Activated CD8-positive, alpha-beta memory T cell treated with anti-CD3 and anti-CD28 coated beads, Interleukin-2, amount 50 U/mL, for 24 hours (primary cell): ENCODE data around the gene ASZ1.
"Not testable (repeated sequence)": the region's sequence is repeated elsewhere in the genome, so short reads cannot be mapped to it uniquely, and the experiment has no call there.

Source experiments
- DNase-seq: peaks from one replicate; pipeline ENCODE4 v3.0.0-alpha.2; 2020; ENCODE audit errors: extremely low read depth

The ASZ1 gene

GRCh38 chr7:117427258-117427701, at the start of gene ASZ1:
Gene ASZ1 (minus strand): TSS chr7:117427493. CDS start chr7:117427460, 33 bp downstream.
- DNase-seq, result no peak

- no peak for DNase-seq
These were observed 49.4 kb upstream of the ASZ1 start for GRCh38 chr7:117476557-117477215.

- DNase-seq, result no peak
These were observed 45.0 kb upstream of the ASZ1 start for GRCh38 chr7:117472335-117472734.

- no peak for DNase-seq
These were observed 43.5 kb upstream of the ASZ1 start for GRCh38 chr7:117470777-117471176.

GRCh38 chr7:117468174-117468573, 40.9 kb upstream of the ASZ1 start:
- DNase-seq, result no peak

- DNase-seq, result not testable (repeated sequence)
These were observed 33.5 kb upstream of the ASZ1 start for GRCh38 chr7:117460815-117461214.

DNA sequence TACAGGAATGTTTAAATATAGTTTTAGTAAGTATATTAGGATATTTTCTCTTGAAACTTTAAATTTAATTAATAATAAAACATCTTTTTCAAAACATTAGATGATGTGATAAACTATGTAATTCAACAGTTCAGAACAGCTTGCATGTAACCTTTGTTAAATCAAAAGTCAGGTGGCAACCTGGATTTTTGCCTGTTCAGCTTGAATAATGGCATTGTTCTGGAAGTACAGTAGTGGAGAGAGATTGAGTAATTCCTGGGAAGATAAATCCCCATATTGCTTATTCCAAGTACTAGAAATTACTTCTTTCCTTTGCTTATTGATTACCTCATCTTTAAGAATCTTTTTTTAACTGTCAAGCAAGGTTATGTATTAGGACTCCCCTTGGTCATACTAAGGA, 32.4 kb upstream of the ASZ1 start:
- no peak for DNase-seq

DNA sequence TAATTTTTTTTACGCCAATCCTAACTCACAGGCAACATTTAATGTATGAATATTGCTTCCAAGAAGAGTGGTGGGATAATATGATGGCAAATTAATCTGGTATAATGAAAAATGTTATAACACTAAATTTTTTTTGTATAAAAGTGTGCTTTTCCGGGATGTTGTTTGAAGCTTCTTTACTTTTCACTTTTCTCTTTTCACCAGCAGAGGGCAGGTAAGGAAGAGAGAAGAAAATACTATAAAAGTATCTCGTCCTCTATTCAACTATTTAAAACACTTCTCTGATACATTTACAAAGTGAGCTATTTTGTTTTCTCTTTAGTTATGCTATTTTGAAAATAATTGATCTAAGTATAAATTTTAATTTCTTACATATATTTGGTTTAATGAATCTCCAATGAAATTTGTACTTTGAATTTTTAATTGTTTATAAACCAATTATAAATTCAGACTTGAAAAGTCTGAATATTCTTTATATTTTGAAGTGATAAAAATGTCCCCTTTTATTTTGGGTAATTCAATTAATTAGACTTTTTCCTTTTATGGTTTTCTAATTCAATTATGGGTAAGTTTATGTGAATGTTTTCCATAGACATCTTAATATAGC, 31.8 kb upstream of the ASZ1 start:
- DNase-seq, result no peak

- DNase-seq, result no peak
These were observed 21.4 kb upstream of the ASZ1 start for GRCh38 chr7:117448655-117449054.

DNA sequence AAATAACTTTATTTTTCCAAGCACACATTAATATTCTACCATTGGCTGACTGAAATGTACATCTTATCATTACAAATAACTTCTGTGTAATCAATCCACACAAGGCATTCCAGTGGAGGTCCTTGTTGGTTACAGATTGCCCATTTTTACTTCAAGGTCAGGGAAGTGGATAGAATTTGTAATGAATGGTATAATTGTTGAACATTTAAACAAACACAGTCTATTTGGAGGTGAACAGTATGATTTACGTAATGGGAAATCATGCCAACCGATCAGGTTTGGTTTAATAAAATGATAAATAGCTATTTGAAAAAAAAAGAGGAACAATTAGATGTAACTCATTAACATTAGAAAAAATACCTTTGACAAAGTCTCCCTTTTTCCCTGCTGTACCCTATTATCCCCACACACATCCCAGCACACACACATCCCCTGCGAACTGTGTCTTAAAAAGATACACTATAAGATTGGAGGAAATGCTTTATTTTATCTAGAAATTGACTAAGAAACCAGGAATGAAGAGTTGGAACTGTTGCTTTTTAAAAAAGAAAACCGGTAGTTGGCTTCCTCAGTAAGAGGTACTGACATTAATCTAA, 19.0 kb upstream of the ASZ1 start:
- DNase-seq, result no peak

- no peak for DNase-seq
These were observed 17.9 kb upstream of the ASZ1 start for GRCh38 chr7:117445206-117445605.

- no peak for DNase-seq
These were observed 17.4 kb upstream of the ASZ1 start for GRCh38 chr7:117444646-117445045.

DNA sequence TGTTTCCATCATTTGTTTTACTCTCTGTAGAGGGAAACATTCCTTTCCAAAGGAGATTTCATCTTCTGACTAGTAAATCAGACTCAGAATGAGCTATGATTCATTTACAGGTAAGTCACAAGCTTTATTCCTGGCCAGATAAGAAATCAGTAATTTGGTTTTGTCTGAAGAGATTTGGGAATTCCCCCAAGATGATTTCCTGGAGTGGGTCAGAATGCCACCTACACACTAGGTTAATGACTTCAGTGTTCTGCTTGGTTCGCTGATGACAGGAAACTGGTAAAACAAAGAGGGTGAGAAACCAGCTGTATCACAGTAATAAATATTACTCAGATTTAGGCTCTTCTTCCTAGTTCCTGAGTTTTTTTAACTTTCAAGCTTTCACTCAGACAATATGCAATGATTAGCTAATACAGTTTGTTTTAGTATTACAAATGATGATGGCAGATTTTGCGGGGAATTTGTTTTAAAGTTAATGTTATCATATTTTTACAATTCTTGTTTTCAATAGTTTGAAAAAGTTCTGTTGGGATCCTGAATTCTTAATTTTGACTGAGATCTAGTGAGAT, 8.3 kb upstream of the ASZ1 start:
- no peak for DNase-seq

GRCh38 chr7:117424090-117424829, 3.0 kb downstream of the ASZ1 start:
- no peak for DNase-seq

- DNase-seq, result not testable (repeated sequence)
These were observed 12.7 kb downstream of the ASZ1 start for GRCh38 chr7:117414591-117414990.

- DNase-seq, result no peak
These were observed 14.2 kb downstream of the ASZ1 start for GRCh38 chr7:117412946-117413559.

- no peak for DNase-seq
These were observed 14.9 kb downstream of the ASZ1 start for GRCh38 chr7:117412390-117412789.

DNA sequence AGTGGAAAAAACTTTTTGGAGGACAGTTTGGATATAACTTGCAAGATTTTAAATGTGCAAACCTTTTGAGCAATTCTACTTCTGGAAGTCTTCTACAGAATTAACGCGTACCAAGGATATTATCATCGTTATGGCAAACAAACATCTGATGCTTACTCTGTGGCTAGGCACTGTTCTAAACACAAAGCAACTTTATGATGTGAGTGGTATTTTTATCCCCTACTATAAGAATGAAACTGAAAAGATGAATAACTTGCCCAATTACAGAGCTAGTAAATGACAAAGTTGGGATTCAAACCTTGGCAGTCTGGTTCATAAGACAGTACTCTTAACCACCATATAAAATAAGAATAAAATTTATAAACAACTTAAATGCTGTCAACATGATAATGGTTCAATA, 15.8 kb downstream of the ASZ1 start:
- DNase-seq, result no peak

DNA sequence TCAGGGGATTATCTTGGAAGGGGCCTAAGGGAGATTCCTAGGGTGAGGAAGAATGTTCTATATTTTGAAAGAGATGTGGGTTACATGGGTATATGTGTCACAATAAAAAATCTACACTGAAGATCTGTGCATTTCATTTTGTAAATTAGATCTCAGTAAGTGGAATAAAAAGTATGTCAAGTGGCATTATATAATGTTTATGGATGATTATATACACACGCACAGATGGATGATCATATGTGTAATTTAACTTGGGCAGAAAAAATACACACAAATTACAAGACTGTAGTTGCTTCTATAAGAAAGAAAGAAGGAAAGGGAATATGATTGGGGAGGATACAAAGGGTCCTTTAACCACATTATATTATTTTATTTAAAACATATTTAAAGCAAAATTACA, 18.5 kb downstream of the ASZ1 start:
- DNase-seq, result no peak

GRCh38 chr7:117405519-117405918, 21.8 kb downstream of the ASZ1 start:
- no peak for DNase-seq

DNA sequence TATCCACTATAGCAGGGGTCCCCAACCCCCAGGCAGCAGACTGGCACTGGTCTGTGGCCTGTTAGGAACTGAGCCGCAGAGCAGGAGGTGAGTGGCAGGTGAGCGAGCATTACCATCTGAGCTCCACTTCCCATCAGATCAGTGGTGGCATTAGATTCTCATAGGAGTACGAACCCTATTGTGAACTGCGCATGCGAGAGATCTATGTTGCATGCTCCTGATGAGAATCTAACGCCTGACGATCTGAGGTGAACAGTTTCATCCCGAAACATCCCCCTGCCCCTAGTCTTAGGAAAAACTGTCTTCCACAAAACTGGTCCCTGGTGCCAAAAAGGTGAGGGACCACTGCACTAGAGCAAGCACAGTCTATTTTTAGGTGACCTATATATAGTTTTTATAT, 23.6 kb downstream of the ASZ1 start:
- DNase-seq, result no peak

GRCh38 chr7:117402109-117402508, 25.2 kb downstream of the ASZ1 start:
- DNase-seq, result no peak
